Measurements from ENCODE around the gene UPK1B.

UPK1B gene

GRCh38 chr3:119145128-119145499, 28.3 kb upstream of the UPK1B start:
- H3K4me3 ChIP-seq (ENCODE audit: low read depth, low read length) = no peak overlapping the region
- DNase-seq = no peak

GRCh38 chr3:119145500-119146167, 27.8 kb upstream of the UPK1B start, which contains the start of gene TEX55:
TEX55 (plus strand) TSS chr3:119146165; CDS start chr3:119146190, 25 bp downstream.
- no peaks in the 10 kb centered on the region for H3K36me3 ChIP-seq
- H3K27ac ChIP-seq = no peak within 1 kb of the TSS; the same call in 1 of the 2 replicates
- H3K27me3 ChIP-seq (ENCODE audit: insufficient read depth, low read depth, severe bottlenecking) = no peaks in the 10 kb centered on the region
- DNase-seq = peak; percentile 43
- no peaks in the 10 kb centered on the region for H3K9me3 ChIP-seq (ENCODE audit: severe bottlenecking)
- TF ChIP-seq CTCF (IDR thresholded peaks at IDR 0.05; ENCODE audit: low read depth, low read length) = peak; percentile 65
- no peak within 1 kb of the TSS for H3K4me3 ChIP-seq (ENCODE audit: low read depth, low read length)

More at GRCh38 chr3:119145128-119145499, 28.3 kb upstream of the UPK1B start:
- no peak for TF ChIP-seq CTCF (IDR thresholded peaks at IDR 0.05; ENCODE audit: low read depth, low read length)
- Histone ChIP-seq H3K27me3 (ENCODE audit: insufficient read depth, low read depth, severe bottlenecking) (no peaks in the 10 kb centered on the region), H3K36me3 (no peaks in the 10 kb centered on the region), H3K9me3 (ENCODE audit: severe bottlenecking) (no peaks in the 10 kb centered on the region), H3K27ac (no peak overlapping the region)

GRCh38 chr3:119146578-119147375, 26.6 kb upstream of the UPK1B start:
- peak; percentile 47 for DNase-seq
- TF ChIP-seq CTCF (IDR thresholded peaks at IDR 0.05; ENCODE audit: low read depth, low read length) = no peak
- H3K36me3 ChIP-seq = no peaks in the 10 kb centered on the region
- H3K27me3 ChIP-seq (ENCODE audit: insufficient read depth, low read depth, severe bottlenecking) = no peaks in the 10 kb centered on the region
- no peak overlapping the region for H3K4me3 ChIP-seq (ENCODE audit: low read depth, low read length)
- H3K9me3 ChIP-seq (ENCODE audit: severe bottlenecking) = no peaks in the 10 kb centered on the region
- H3K27ac ChIP-seq = no peak overlapping the region

GRCh38 chr3:119147494-119147893, 25.9 kb upstream of the UPK1B start:
- TF ChIP-seq CTCF (IDR thresholded peaks at IDR 0.05; ENCODE audit: low read depth, low read length) = no peak
- Histone ChIP-seq H3K36me3 (no peaks in the 10 kb centered on the region), H3K27ac (no peak overlapping the region), H3K27me3 (ENCODE audit: insufficient read depth, low read depth, severe bottlenecking) (no peaks in the 10 kb centered on the region), H3K4me3 (ENCODE audit: low read depth, low read length) (no peak overlapping the region), H3K9me3 (ENCODE audit: severe bottlenecking) (no peaks in the 10 kb centered on the region)
- DNase-seq = no peak

GRCh38 chr3:119148493-119149180, 24.8 kb upstream of the UPK1B start:
- no peaks in the 10 kb centered on the region for H3K36me3 ChIP-seq
- TF ChIP-seq CTCF (IDR thresholded peaks at IDR 0.05; ENCODE audit: low read depth, low read length) = no peak
- DNase-seq = no peak
- peaks cover 4% of the 10 kb centered on the region for H3K9me3 ChIP-seq (ENCODE audit: severe bottlenecking)
- H3K27me3 ChIP-seq (ENCODE audit: insufficient read depth, low read depth, severe bottlenecking) = no peaks in the 10 kb centered on the region
- H3K4me3 ChIP-seq (ENCODE audit: low read depth, low read length) = no peak overlapping the region
- H3K27ac ChIP-seq = no peak overlapping the region
